H9 (cell line): Measurements from ENCODE around the gene RSAD1. TPM values are rescaled to one million over a fixed set of nuclear protein-coding genes. Genes with fewer than 3 reads are reported as not detected.
A peak's percentile ranks its signal among the peaks of the same experiment; 100 is the strongest.

Experiments
- DNase-seq: peaks from one replicate; pipeline ENCODE4 v3.0.0-alpha.2; 2017
- H2AFZ ChIP-seq: one replicate; pipeline ENCODE4 v1.6.1; 2013; ENCODE audit warnings: mild to moderate bottlenecking, low read length, control low read depth, moderate library complexity
- H2AK5ac ChIP-seq: 2 replicates; pipeline ENCODE4 v1.6.1; 2013; ENCODE audit warnings: low read length, control low read depth, mixed read lengths; ENCODE audit not compliant: insufficient read length
- H2BK120ac ChIP-seq: one replicate; pipeline ENCODE4 v1.6.1; 2013; ENCODE audit warnings: low read depth, mild to moderate bottlenecking, low read length, control low read depth, inconsistent platforms; ENCODE audit not compliant: poor library complexity, severe bottlenecking
- H2BK12ac ChIP-seq: 2 replicates; pipeline ENCODE4 v1.6.1; 2013; ENCODE audit warnings: low read length, control low read depth, mixed read lengths, low read depth; ENCODE audit not compliant: insufficient read length
- H2BK15ac ChIP-seq: 2 replicates; pipeline ENCODE4 v1.6.1; 2013; ENCODE audit warnings: low read depth, low read length, control low read depth
- H2BK20ac ChIP-seq: one replicate; pipeline ENCODE4 v1.6.1; 2013; ENCODE audit warnings: low read depth, mild to moderate bottlenecking, low read length, control low read depth, inconsistent platforms; ENCODE audit not compliant: poor library complexity, severe bottlenecking
- H2BK5ac ChIP-seq: 2 replicates; pipeline ENCODE4 v1.6.1; 2013; ENCODE audit warnings: low read length, control low read depth, mixed read lengths; ENCODE audit not compliant: insufficient read length
- H3K14ac ChIP-seq: 2 replicates; pipeline ENCODE4 v1.6.1; 2013; ENCODE audit warnings: low read length, control low read depth; ENCODE audit not compliant: insufficient read depth
- H3K18ac ChIP-seq: 2 replicates; pipeline ENCODE4 v1.6.1; 2013; ENCODE audit warnings: low read depth, mild to moderate bottlenecking, mixed read lengths, low read length, control low read depth; ENCODE audit not compliant: insufficient read length
- H3K23ac ChIP-seq: 2 replicates; pipeline ENCODE4 v1.6.1; 2013; ENCODE audit warnings: low read length, control low read depth, mixed read lengths, low read depth; ENCODE audit not compliant: insufficient read length
- H3K23me2 ChIP-seq: 2 replicates; pipeline ENCODE4 v1.6.1; 2013; ENCODE audit warnings: low read depth, mild to moderate bottlenecking, mixed read lengths, low read length, control low read depth; ENCODE audit not compliant: insufficient read length, poor library complexity, severe bottlenecking
- H3K27ac ChIP-seq: 2 replicates; pipeline ENCODE4 v1.5.1; 2013; ENCODE audit warnings: low read length, control low read depth, mixed read lengths, low read depth; ENCODE audit not compliant: insufficient read length
- H3K27me3 ChIP-seq: 2 replicates; pipeline ENCODE4 v1.6.1; 2013; ENCODE audit warnings: low read length, control low read depth, inconsistent platforms; ENCODE audit not compliant: insufficient read depth
- H3K4ac ChIP-seq: 2 replicates; pipeline ENCODE4 v1.6.1; 2013; ENCODE audit warnings: low read depth, mild to moderate bottlenecking, control low read depth, inconsistent platforms, low read length, moderate library complexity
- H3K4me1 ChIP-seq: 2 replicates; pipeline ENCODE4 v1.6.1; 2013; ENCODE audit warnings: low read length, control low read depth, inconsistent platforms; ENCODE audit not compliant: insufficient read depth
- H3K4me2 ChIP-seq: 2 replicates; pipeline ENCODE4 v1.6.1; 2013; ENCODE audit warnings: low read length, control low read depth, mixed read lengths; ENCODE audit not compliant: insufficient read length, insufficient read depth
- H3K56ac ChIP-seq: 2 replicates; pipeline ENCODE4 v1.6.1; 2013; ENCODE audit warnings: low read depth, mild to moderate bottlenecking, mixed read lengths, low read length, control low read depth; ENCODE audit not compliant: insufficient read length
- H3K79me1 ChIP-seq: 2 replicates; pipeline ENCODE4 v1.6.1; 2013; ENCODE audit warnings: low read depth, mild to moderate bottlenecking, moderate library complexity, low read length, control low read depth, inconsistent platforms; ENCODE audit not compliant: insufficient read depth, poor library complexity, severe bottlenecking
- H3K79me2 ChIP-seq: 2 replicates; pipeline ENCODE4 v1.6.1; 2013; ENCODE audit warnings: low read length, control low read depth, inconsistent platforms; ENCODE audit not compliant: insufficient read depth
- H3K9ac ChIP-seq: 2 replicates; pipeline ENCODE4 v1.6.1; 2013; ENCODE audit warnings: low read length, control low read depth, mixed read lengths; ENCODE audit not compliant: insufficient read length; ENCODE audit errors: extremely low read depth
- H3K9me3 ChIP-seq: one replicate; pipeline ENCODE4 v1.6.1; 2013; ENCODE audit warnings: low read depth, low read length, inconsistent platforms; ENCODE audit not compliant: control insufficient read depth
- H3T11ph ChIP-seq: one replicate; pipeline ENCODE4 v1.6.1; 2013; ENCODE audit warnings: mild to moderate bottlenecking, low read length, control low read depth, inconsistent platforms
- H4K20me1 ChIP-seq: one replicate; pipeline ENCODE4 v1.6.1; 2013; ENCODE audit not compliant: control insufficient read depth, insufficient read length, insufficient read depth
- H4K5ac ChIP-seq: 2 replicates; pipeline ENCODE4 v1.6.1; 2013; ENCODE audit warnings: low read depth, mild to moderate bottlenecking, mixed read lengths, low read length, control low read depth; ENCODE audit not compliant: insufficient read length
- H4K8ac ChIP-seq: replicated peaks from 2 replicates; pipeline ENCODE4 v1.6.1; 2013; ENCODE audit warnings: low read length, control low read depth, mixed read lengths, low read depth; ENCODE audit not compliant: insufficient read length
- H4K91ac ChIP-seq: 2 replicates; pipeline ENCODE4 v1.6.1; 2013; ENCODE audit warnings: low read depth, mild to moderate bottlenecking, moderate library complexity, mixed read lengths, low read length, control low read depth; ENCODE audit not compliant: insufficient read length
- H3K27ac Mint-ChIP-seq, 3 experiments: 2 replicates in 2 of 3; 3 replicates in 1 of 3; pipeline ENCODE4 v1.8.0; 2020 to 2021; ENCODE audit warnings: mixed read lengths in 3 of 3, mild to moderate bottlenecking in 1 of 3, moderate library complexity in 1 of 3
- H3K27me3 Mint-ChIP-seq: 2 replicates; pipeline ENCODE4 v1.8.0; 2021; ENCODE audit warnings: low read depth, mild to moderate bottlenecking, moderate library complexity, mixed read lengths
- H3K36me3 Mint-ChIP-seq, 3 experiments: 2 replicates in 2 of 3; 3 replicates in 1 of 3; pipeline ENCODE4 v1.8.0; 2020 to 2021; ENCODE audit warnings: low read depth in 3 of 3, mixed read lengths in 3 of 3; ENCODE audit not compliant: insufficient read depth in 1 of 3
- H3K4me1 Mint-ChIP-seq, 2 experiments: 2 replicates each; pipeline ENCODE4 v1.8.0; 2020; ENCODE audit warnings: mixed read lengths in 2 of 2
- H3K4me3 Mint-ChIP-seq, 2 experiments: 2 replicates in 1 of 2; 3 replicates in 1 of 2; pipeline ENCODE4 v1.8.0; 2020 to 2021; ENCODE audit warnings: mild to moderate bottlenecking in 2 of 2, mixed read lengths in 2 of 2, moderate library complexity in 1 of 2
- H3K9me3 Mint-ChIP-seq, 2 experiments: 2 replicates in 1 of 2; 3 replicates in 1 of 2; pipeline ENCODE4 v1.8.0; 2020; ENCODE audit warnings: mild to moderate bottlenecking in 2 of 2, mixed read lengths in 2 of 2, moderate library complexity in 1 of 2
- CTCF ChIP-seq: fragments of 200-600 bp; sonication (generic); conservative IDR thresholded peaks from 3 replicates; pipeline ENCODE4 v1.8.0; 2021; ENCODE audit warnings: antibody characterized with exemption, mild to moderate bottlenecking
- WGBS: extraction: QIAGEN DNeasy Blood & Tissue Kit; methylation state at CpG from one replicate; pipeline ENCODE4 v1.1.7; 2013; ENCODE audit warnings: missing lambda C conversion rate, low lambda C conversion rate, mixed read lengths; ENCODE audit not compliant: insufficient read length; ENCODE audit errors: extremely low coverage; 5-methylcytosine and 5-hydroxymethylcytosine counted together
- total RNA-seq: library from RNA; stranded (reverse); gene quantifications from 2 replicates; pipeline ENCODE4 v1.2.1, GENCODE V29; 2021

Gene RSAD1
- total RNA-seq, 1 experiment from 2014 or later, result 27.9 TPM

DNA sequence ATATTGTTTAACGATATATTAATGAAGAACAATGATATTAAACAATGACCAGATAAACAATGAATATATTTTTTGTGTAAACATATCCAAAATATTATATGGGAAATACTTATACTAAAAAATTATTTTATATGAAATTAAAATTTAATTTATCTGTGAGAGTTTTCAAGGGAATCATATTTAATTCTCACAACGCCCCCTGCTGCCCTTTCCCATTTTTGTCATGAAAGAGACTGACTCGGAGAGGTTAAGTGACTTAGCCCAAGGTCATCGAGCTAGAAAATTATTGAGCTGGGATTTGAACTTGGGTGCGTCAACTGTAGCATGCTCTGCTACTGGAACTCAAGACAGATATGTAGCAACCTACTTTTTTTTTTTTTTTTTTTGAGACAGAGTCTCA lies 22.4 kb downstream of the RSAD1 start:
- H3K27me3 Mint-ChIP-seq, result peaks cover 9% of the 10 kb centered on the region; the same call in 1 of the 2 replicates
- Histone ChIP-seq H3K27ac (no peak overlapping the region), H3K79me2 (no peaks in the 10 kb centered on the region), H3K23me2 (no peaks in the 10 kb centered on the region), H3K9me3 (no peaks in the 10 kb centered on the region), H3K4me1 (peaks cover 3% of the 10 kb centered on the region; the same call in 1 of the 2 replicates), H4K91ac (no peak overlapping the region), H4K8ac (no peak overlapping the region), H3K27me3 (no peaks in the 10 kb centered on the region; the same call in 1 of the 2 replicates), H3K18ac (no peak overlapping the region), H3T11ph (no peak overlapping the region), H2BK15ac (no peak overlapping the region), H3K23ac (no peak overlapping the region), H2BK12ac (no peak overlapping the region), H2AFZ (no peak overlapping the region), H2BK120ac (no peak overlapping the region), H2BK5ac (no peak overlapping the region), H2BK20ac (no peak overlapping the region), H3K4ac (no peak overlapping the region), H3K56ac (no peak overlapping the region), H3K14ac (no peak overlapping the region), H3K79me1 (no peaks in the 10 kb centered on the region), H3K4me2 (no peak overlapping the region), H4K20me1 (no peaks in the 10 kb centered on the region), H3K9ac (no peak overlapping the region), H4K5ac (no peak overlapping the region), H2AK5ac (no peak overlapping the region)
- 89% methylated on average over 1 of the region's 5 CpGs for WGBS
- no peak overlapping the region for H3K4me3 Mint-ChIP-seq
- no peak overlapping the region for H3K27ac Mint-ChIP-seq
- no peaks in the 10 kb centered on the region for H3K9me3 Mint-ChIP-seq
- no peak for DNase-seq
- no peaks in the 10 kb centered on the region for H3K36me3 Mint-ChIP-seq
- peak; percentile 69 for TF ChIP-seq CTCF
- H3K4me1 Mint-ChIP-seq, result peaks cover 8% of the 10 kb centered on the region in 2 experiments
